ENCODE results near the gene ARMC2. TPM values are rescaled to one million over a fixed set of nuclear protein-coding genes. Genes with fewer than 3 reads are reported as not detected.

ARMC2 gene
- polyA plus RNA-seq, 1 of the 3 experiments (the other 2 are of a cell fraction): 2.4 TPM

DNA sequence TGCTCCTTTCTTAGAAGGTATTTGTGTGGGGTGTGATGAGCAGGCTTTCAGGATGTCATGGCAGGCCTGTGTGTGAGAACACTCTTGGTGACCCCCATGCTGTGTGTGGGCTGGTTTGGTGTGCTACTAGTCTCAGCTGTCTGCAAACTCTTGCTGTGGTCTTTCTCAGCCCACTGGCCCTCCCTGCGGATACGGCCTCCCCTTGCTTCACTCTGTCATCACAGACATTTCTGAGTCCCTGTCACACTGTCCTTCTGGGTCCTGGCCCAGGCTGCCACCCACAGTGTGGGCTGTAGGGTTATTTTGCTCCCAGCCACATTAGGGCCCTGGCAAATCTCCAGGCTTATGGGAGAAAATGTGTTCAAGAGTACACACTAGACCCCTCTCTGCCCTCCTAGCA, 39.0 kb upstream of the ARMC2 start:
- no peak overlapping the region; a peak in 1 of 4 replicates for H3K27ac ChIP-seq (ENCODE audit: low read depth in 2 of 2, low read length in 1 of 2)
- WGBS (ENCODE audit: low lambda C conversion rate): no CpG with 5 or more reads among the region's 2 CpGs
- no peaks in the 10 kb centered on the region for H3K36me3 ChIP-seq (replicated peaks in 1 of 2; ENCODE audit: control insufficient read depth in 1 of 2, insufficient read depth in 2 of 2, low read length in 1 of 2)
- peaks cover 0 to 27% of the 10 kb centered on the region in 2 experiments; a peak in 1 of 4 replicates for H3K4me1 ChIP-seq (ENCODE audit: control insufficient read depth in 1 of 2, insufficient read depth in 2 of 2, low read depth in 1 of 2, low read length in 1 of 2)
- ChIA-PET CTCF (no interaction called here), POLR2A (no interaction called here)
- no peaks in the 10 kb centered on the region for H3K9me3 ChIP-seq
- no peaks in the 10 kb centered on the region for H3K9me2 ChIP-seq
- no peak for DNase-seq
- no peaks in the 10 kb centered on the region for H3K79me2 ChIP-seq (ENCODE audit: insufficient read depth)
- H2AFZ ChIP-seq (ENCODE audit: low read depth): no peak overlapping the region
- H3F3A ChIP-seq (replicated peaks; ENCODE audit: insufficient read depth): no peaks in the 10 kb centered on the region
- no peak overlapping the region for H3K4me2 ChIP-seq
- H3K9ac ChIP-seq: no peak overlapping the region
- H3K4me3 ChIP-seq (ENCODE audit: low read depth in 2 of 2, low read length in 1 of 2): no peak overlapping the region
- TF ChIP-seq, protein P1, sequence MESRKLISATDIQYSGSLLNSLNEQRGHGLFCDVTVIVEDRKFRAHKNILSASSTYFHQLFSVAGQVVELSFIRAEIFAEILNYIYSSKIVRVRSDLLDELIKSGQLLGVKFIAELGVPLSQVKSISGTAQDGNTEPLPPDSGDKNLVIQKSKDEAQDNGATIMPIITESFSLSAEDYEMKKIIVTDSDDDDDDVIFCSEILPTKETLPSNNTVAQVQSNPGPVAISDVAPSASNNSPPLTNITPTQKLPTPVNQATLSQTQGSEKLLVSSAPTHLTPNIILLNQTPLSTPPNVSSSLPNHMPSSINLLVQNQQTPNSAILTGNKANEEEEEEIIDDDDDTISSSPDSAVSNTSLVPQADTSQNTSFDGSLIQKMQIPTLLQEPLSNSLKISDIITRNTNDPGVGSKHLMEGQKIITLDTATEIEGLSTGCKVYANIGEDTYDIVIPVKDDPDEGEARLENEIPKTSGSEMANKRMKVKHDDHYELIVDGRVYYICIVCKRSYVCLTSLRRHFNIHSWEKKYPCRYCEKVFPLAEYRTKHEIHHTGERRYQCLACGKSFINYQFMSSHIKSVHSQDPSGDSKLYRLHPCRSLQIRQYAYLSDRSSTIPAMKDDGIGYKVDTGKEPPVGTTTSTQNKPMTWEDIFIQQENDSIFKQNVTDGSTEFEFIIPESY (IDR thresholded peaks at IDR 0.05; ENCODE audit: borderline replicate concordance, low read depth): no peak
- TF ChIP-seq, protein P2, sequence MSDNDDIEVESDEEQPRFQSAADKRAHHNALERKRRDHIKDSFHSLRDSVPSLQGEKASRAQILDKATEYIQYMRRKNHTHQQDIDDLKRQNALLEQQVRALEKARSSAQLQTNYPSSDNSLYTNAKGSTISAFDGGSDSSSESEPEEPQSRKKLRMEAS (IDR thresholded peaks at IDR 0.05; ENCODE audit: low read depth): no peak
- TF ChIP-seq RAD21 (IDR thresholded peaks at IDR 0.05; ENCODE audit: low read length) (no peak), CHD2 (IDR thresholded peaks at IDR 0.05; ENCODE audit: low read length, partially characterized antibody) (no peak), GATA2 (CRISPR knock-in tag; IDR thresholded peaks at IDR 0.05) (no peak), ELF1 (IDR thresholded peaks at IDR 0.05) (no peak), SMC3 (IDR thresholded peaks at IDR 0.05; ENCODE audit: low read depth, low read length) (no peak), JUND (IDR thresholded peaks at IDR 0.05) (no peak), FOXM1 (IDR thresholded peaks at IDR 0.05; ENCODE audit: low read depth) (no peak), RCOR1 (IDR thresholded peaks at IDR 0.05; ENCODE audit: low read length) (no peak), GABPA (IDR thresholded peaks at IDR 0.05; ENCODE audit: low read depth) (no peak), EP300 (IDR thresholded peaks at IDR 0.05; ENCODE audit: borderline replicate concordance in 1 of 2, low read depth in 1 of 2, low read length in 1 of 2) (no peak), RXRA (IDR thresholded peaks at IDR 0.05; ENCODE audit: borderline replicate concordance, low read depth) (no peak), FOXJ3 (CRISPR knock-in tag; IDR thresholded peaks at IDR 0.05) (no peak), PBX3 (IDR thresholded peaks at IDR 0.05) (no peak)
- H4K20me1 ChIP-seq (ENCODE audit: insufficient read depth): no peaks in the 10 kb centered on the region
- H3K27me3 ChIP-seq (ENCODE audit: insufficient read depth): no peaks in the 10 kb centered on the region

DNA sequence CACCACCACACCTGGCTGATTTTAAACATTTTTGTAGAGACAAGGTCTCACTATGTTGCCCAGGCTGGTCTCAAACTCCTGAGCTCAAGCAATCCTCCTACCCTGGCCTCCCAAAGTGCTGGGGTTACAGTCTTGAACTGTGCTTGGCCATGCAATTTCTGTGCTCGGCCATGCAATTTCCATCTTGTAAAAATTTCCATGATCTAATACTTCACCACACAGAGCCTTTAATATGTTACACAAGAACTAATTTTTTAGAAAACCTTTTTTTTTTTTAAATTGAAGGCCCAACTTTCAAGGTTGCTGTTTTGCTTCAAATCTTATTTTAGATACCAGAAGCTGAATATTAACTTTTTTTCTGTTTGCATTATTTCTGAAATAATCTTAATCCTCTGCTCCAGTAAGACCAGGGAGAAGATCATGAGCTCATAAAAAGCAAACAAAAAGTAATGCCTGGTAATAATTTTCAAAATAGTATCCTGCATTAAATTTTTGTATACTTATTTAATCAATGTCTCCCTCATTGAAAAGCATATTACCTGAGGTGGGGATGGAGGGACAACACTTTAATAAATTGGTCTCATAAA, 38.1 kb upstream of the ARMC2 start:
- Histone ChIP-seq H3K27ac (ENCODE audit: low read depth in 2 of 2, low read length in 1 of 2) (no peak overlapping the region), H2AFZ (ENCODE audit: low read depth) (no peak overlapping the region), H3K9me2 (no peaks in the 10 kb centered on the region), H3K4me2 (no peak overlapping the region), H3K9me3 (no peaks in the 10 kb centered on the region), H3F3A (replicated peaks; ENCODE audit: insufficient read depth) (no peaks in the 10 kb centered on the region), H3K79me2 (ENCODE audit: insufficient read depth) (no peaks in the 10 kb centered on the region), H3K4me3 (ENCODE audit: low read depth in 2 of 2, low read length in 1 of 2) (no peak overlapping the region), H3K36me3 (replicated peaks in 1 of 2; ENCODE audit: control insufficient read depth in 1 of 2, insufficient read depth in 2 of 2, low read length in 1 of 2) (no peaks in the 10 kb centered on the region), H3K27me3 (ENCODE audit: insufficient read depth) (no peaks in the 10 kb centered on the region), H3K9ac (no peak overlapping the region), H4K20me1 (ENCODE audit: insufficient read depth) (no peaks in the 10 kb centered on the region), H3K4me1 (ENCODE audit: control insufficient read depth in 1 of 2, insufficient read depth in 2 of 2, low read depth in 1 of 2, low read length in 1 of 2) (peaks cover 0 to 24% of the 10 kb centered on the region in 2 experiments; a peak in 1 of 4 replicates)
- POLR2A ChIA-PET: no interaction called here
- DNase-seq: no peak
- CTCF ChIA-PET: interaction anchor here (0.5 to 1.0 kb wide), 3 partner anchors 83 to 143 kb away, joined by 3 read pairs; no protein-coding TSS in a partner anchor
- WGBS (ENCODE audit: low lambda C conversion rate): 55% methylated on average over 1 of the region's 1 CpG
- TF ChIP-seq RXRA (IDR thresholded peaks at IDR 0.05; ENCODE audit: borderline replicate concordance, low read depth) (no peak), RFX5 (IDR thresholded peaks at IDR 0.05; ENCODE audit: low read length) (no peak), POLR2AphosphoS5 (IDR thresholded peaks at IDR 0.05; ENCODE audit: low read depth, low read length) (no peak), SMC3 (IDR thresholded peaks at IDR 0.05; ENCODE audit: low read depth, low read length) (no peak), TAF1 (IDR thresholded peaks at IDR 0.05; ENCODE audit: borderline replicate concordance, low read depth, low read length) (no peak)
- TF ChIP-seq, protein P3, sequence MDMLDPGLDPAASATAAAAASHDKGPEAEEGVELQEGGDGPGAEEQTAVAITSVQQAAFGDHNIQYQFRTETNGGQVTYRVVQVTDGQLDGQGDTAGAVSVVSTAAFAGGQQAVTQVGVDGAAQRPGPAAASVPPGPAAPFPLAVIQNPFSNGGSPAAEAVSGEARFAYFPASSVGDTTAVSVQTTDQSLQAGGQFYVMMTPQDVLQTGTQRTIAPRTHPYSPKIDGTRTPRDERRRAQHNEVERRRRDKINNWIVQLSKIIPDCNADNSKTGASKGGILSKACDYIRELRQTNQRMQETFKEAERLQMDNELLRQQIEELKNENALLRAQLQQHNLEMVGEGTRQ (IDR thresholded peaks at IDR 0.05; ENCODE audit: borderline replicate concordance, low read depth, low read length): no peak
- TF ChIP-seq, protein P1 (IDR thresholded peaks at IDR 0.05; ENCODE audit: borderline replicate concordance, low read depth): no peak
- TF ChIP-seq, protein P2 (IDR thresholded peaks at IDR 0.05; ENCODE audit: low read depth): no peak
- TF ChIP-seq, protein P4, sequence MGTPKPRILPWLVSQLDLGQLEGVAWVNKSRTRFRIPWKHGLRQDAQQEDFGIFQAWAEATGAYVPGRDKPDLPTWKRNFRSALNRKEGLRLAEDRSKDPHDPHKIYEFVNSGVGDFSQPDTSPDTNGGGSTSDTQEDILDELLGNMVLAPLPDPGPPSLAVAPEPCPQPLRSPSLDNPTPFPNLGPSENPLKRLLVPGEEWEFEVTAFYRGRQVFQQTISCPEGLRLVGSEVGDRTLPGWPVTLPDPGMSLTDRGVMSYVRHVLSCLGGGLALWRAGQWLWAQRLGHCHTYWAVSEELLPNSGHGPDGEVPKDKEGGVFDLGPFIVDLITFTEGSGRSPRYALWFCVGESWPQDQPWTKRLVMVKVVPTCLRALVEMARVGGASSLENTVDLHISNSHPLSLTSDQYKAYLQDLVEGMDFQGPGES (IDR thresholded peaks at IDR 0.05; ENCODE audit: low read depth, low read length): no peak
